Measurements from ENCODE around the gene GABARAPL2.
A peak's percentile ranks its signal among the peaks of the same experiment; 100 is the strongest.

GABARAPL2 gene

GRCh38 chr16:75555213-75555706 is 10.9 kb upstream of the GABARAPL2 start:
- DNase-seq: no peak

- peak; percentile 98 for DNase-seq
Observed at GRCh38 chr16:75555707-75556430, 10.3 kb upstream of the GABARAPL2 start, which contains the start of gene TMEM231. TMEM231 (minus strand) TSS chr16:75556252; CDS start chr16:75556209, 43 bp downstream.

- DNase-seq: no peak
Observed at GRCh38 chr16:75556431-75556950, 9.7 kb upstream of the GABARAPL2 start.

- no peak for DNase-seq
Observed at GRCh38 chr16:75558846-75559401, 7.3 kb upstream of the GABARAPL2 start.

GRCh38 chr16:75559564-75560372 is 6.4 kb upstream of the GABARAPL2 start:
- no peak for DNase-seq

- DNase-seq: no peak
Observed at GRCh38 chr16:75565640-75566039, 539 bp upstream of the GABARAPL2 start.

GRCh38 chr16:75566758-75567255 is 628 bp downstream of the GABARAPL2 start:
- peak; percentile 15 for DNase-seq

GRCh38 chr16:75567911-75568310 is 1.7 kb downstream of the GABARAPL2 start:
- no peak for DNase-seq

GRCh38 chr16:75570396-75571065 is 4.4 kb downstream of the GABARAPL2 start:
- DNase-seq: no peak

GRCh38 chr16:75572864-75573542 is 6.8 kb downstream of the GABARAPL2 start:
- DNase-seq: no peak

GRCh38 chr16:75573955-75574354 is 7.8 kb downstream of the GABARAPL2 start:
- DNase-seq: no peak

- DNase-seq: no peak
Observed at GRCh38 chr16:75575958-75576357, 9.8 kb downstream of the GABARAPL2 start.

- no peak for DNase-seq
Observed at GRCh38 chr16:75576384-75576811, 10.2 kb downstream of the GABARAPL2 start.

- DNase-seq: no peak
Observed at GRCh38 chr16:75578212-75578611, 12.0 kb downstream of the GABARAPL2 start.

GRCh38 chr16:75578725-75579124 is 12.5 kb downstream of the GABARAPL2 start:
- DNase-seq: no peak

GRCh38 chr16:75579281-75579834 is 13.2 kb downstream of the GABARAPL2 start:
- no peak for DNase-seq

GRCh38 chr16:75584108-75584507 is 17.9 kb downstream of the GABARAPL2 start:
- no peak for DNase-seq

- no peak for DNase-seq
Observed at GRCh38 chr16:75588716-75589115, 22.5 kb downstream of the GABARAPL2 start.

GRCh38 chr16:75589306-75589705 is 23.1 kb downstream of the GABARAPL2 start:
- DNase-seq: no peak

- no peak for DNase-seq
Observed at GRCh38 chr16:75590920-75591843, 25.0 kb downstream of the GABARAPL2 start.
